HG03354 (cell line): ENCODE data around the gene TCF23.
"Not testable (repeated sequence)": the region's sequence is repeated elsewhere in the genome, so short reads cannot be mapped to it uniquely, and the experiment has no call there.

Experiments
- ATAC-seq: cut with Tn5 transposase; IDR thresholded peaks from one replicate; pipeline ENCODE4 v1.9.1; 2021; ENCODE audit warnings: mild to moderate bottlenecking; ENCODE audit not compliant: unreplicated experiment, poor library complexity, severe bottlenecking

Gene TCF23

DNA sequence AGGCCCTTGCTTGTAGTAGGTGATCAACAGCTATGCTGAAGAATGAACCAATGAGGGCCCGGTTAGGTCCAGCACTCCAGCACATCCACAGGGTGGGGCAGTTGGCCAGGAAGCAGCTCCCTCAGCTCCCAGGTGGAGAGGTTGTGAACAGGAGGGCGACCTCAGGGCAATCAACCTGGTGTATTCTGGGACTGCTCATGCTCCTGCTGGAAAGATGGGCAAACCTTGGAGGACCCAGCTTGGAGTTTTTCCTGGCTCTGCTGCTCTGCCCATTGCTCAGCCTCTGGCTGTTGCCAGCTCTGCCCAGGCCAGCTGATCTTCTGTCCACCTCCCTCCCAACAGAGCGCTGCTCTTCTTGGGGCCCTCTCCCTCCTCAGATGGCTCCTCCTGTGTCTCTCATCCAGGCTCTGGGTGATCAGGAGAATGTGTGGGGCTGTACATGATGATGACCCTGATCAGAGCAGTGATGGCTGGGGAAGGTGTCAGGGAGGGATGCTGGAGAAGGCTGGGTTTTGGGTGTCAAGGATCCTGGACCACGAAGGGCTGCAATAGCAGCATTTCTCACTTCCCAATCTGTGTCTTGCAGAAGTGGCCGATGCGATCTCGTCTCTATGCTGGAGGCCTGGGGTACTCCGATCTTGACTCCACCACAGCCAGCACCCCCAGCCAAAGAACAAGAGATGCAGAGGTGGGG, 3.4 kb downstream of the TCF23 start:
- ATAC-seq = no peak

DNA sequence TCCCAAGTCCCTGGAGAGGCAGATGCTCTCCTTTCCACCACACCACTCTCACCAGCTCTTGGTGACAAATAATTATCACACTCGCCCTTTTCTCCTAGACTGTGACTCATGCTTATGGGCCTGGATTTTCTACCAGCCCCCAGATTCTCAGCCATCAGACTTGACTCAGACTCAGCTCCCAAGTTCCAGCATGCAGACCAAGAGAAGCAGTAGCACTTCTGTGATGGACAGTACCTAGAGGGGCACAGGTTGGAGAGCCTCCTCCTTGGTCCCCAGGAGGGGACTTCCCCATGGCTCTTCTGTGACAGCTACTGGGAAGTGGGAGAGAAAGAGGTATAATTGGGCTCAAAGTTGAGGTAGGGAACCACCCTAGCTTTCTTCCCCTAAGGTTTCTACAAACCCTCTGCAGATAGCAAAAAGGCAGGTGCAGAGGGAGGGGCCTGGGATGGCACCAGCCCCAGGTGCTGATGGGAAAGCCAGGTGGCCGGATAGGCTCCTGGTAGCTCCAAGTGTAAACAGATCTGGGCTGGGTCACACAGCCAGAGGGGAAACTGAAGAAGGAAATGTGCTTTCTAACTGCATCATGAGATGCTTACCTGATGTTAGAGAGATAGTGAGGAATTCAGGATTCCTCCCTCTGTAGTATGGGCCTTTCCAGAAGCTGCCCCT, 4.1 kb downstream of the TCF23 start:
- ATAC-seq = no peak

DNA sequence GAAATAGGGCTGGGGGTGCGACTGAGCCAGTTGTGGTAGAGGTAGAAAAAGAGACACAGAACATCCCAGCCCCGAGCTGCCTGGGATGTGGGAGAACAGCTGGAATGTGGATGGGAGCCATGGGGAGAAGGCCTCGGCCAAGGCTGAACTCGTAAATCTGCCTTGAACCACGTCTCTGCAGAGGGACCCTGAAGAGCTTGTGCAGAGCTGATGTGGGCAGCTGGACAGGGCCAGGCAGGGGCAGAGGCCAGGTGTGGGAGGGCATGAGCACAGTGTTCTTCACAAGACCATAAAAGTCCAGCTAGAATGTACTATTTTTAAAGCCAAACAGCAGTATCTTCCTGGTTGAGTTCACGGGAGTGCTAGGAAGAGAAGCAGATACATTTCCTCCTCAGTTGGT, 5.7 kb downstream of the TCF23 start:
- ATAC-seq = no peak

GRCh38 chr2:27155069-27155520, 6.3 kb downstream of the TCF23 start:
- ATAC-seq = no peak

GRCh38 chr2:27158468-27158867, 9.7 kb downstream of the TCF23 start:
- no peak for ATAC-seq

DNA sequence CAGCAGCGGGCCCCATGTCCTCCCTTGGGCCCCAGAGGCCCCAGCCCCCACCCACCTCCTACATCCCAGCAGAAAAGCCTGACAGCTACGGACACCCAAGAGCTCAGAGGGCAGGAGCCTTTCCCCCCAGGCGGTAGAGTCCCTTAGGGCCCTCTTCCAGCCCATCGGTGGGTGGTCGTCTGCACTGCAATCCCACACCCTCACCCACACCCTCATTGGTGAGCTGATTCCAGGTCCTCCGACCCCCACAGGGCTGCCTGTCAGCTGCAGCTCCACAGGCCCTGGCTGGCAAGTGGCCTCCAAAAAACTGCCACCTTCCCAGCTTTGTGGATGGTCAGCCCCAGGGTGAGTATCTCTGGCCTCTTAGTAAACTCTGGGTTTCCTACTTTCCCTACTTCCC, 10.5 kb downstream of the TCF23 start:
- no peak for ATAC-seq

GRCh38 chr2:27160191-27160590, 11.4 kb downstream of the TCF23 start:
- ATAC-seq = no peak

- no peak for ATAC-seq
These were observed 13.6 kb downstream of the TCF23 start for GRCh38 chr2:27162151-27163121.

DNA sequence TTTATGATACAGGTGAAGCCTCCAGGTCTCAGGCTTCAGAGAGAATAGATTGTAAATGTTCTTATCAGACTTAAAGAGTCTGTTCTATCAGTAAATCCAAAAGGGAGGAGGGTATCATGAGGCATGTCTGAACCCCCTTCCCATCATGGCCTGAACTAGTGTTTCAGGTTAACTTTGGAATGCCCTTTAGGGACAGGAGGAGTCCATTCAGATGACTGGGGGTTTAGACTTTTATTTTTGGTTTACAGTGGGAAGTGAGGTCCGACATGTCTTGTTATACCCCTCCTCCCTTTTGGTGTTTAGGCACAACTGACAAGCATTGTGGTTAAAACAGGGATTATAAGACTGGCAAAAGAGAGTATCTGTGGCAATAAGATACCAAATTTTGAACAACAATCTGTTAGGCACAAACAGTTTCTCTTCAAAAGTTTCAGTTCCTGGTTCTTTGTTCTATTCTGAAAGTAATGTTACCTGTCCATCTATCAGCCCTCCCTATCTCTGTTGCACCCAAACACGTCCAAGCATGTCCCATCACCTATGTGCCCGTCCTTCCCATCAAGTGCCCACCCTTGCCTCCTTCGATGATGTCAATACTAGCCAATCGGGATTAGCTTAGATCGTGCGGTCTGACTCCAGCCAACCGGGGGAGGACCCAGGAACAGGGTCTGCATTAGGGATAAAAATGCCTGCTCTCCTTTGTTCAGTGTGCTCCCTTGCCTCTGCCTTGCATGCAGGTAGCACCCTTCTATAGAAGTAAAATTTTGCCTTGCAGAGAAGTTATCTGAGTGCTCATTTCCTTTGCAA, 16.4 kb downstream of the TCF23 start:
- ATAC-seq = no peak

DNA sequence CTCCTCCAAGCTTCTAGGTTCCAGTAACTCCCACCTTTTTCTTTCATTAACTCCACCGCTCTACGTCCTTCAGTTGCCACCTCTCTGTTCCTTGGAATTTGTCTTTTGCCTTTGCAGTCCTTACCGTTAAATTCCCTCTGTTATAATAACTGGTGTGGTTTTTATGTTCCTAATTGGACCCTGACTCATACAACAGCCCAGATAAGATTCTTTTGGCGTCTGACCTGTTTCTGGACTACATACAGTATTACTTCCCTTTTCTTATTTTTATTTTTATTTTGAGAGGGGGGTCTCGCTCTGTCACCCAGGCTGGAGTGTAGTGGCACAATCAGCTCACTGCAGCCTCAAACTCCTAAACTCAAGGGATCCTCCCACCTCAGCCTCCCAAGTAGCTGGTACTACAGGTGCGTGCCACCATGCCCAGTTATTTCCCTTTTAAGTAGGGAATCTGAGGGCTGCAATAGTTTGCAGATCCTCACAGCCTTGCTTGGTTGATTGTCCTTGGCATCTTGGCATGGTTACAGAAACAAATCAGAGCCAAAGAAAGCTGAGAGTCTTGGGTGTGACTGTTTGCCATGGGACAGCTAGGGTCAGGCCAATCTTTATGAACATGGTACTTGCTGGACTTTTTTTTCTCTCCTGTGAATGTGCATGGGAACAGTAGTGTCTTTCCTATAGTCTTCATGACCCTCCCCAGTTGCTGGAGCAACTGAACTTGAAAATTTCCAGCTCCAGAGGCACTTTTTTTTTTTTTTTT, 22.0 kb downstream of the TCF23 start:
- no peak for ATAC-seq

DNA sequence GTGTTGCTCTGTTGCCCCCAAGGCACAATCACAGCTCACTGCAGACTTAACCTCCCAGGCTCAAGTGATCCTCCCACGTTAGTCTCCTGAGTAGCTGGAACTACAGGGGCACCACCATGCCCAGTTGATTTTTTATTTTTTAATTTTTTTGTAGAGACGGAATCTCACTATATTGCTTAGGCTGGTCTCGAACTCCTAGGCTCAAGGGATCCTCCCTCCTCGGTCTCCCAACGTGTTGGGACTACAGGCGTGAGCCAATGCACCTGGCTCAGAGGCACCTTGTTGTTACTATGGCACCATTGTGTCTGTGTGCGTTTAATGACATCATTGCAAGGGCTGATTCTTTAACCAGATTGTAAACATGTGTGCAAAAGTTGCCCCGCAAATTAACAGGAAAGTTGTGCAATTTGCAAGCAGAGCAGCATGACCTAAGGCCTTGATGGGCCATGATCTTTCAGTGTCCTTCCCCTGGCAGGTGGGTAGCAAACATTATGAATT, 22.6 kb downstream of the TCF23 start:
- ATAC-seq = no peak

DNA sequence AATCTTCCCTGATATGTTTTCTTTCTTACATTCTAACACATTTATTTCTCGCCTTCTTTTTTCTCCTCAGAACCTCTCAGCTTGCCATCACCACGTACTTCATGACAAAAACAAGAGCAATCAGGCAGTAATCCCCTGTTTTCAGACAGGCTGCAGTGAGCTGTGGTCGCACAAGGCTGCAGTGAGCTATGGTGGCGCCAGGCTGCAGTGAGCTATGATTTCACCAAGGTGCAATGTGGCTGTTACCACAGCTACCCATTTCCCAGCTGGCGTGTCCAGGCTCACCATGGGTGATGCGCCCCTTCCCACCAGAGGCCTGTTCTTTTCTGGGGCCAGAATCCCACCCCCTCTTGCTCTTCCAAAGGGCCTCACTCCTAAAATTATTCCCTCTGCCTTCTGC, 25.8 kb downstream of the TCF23 start:
- ATAC-seq = no peak

- no peak for ATAC-seq
These were observed 26.5 kb downstream of the TCF23 start for GRCh38 chr2:27175330-27175729.

GRCh38 chr2:27175781-27176180, 27.0 kb downstream of the TCF23 start:
- not testable (repeated sequence) for ATAC-seq

GRCh38 chr2:27177441-27178351, 28.9 kb downstream of the TCF23 start:
- ATAC-seq = no peak

- no peak for ATAC-seq
These were observed 29.7 kb downstream of the TCF23 start for GRCh38 chr2:27178469-27178868.

DNA sequence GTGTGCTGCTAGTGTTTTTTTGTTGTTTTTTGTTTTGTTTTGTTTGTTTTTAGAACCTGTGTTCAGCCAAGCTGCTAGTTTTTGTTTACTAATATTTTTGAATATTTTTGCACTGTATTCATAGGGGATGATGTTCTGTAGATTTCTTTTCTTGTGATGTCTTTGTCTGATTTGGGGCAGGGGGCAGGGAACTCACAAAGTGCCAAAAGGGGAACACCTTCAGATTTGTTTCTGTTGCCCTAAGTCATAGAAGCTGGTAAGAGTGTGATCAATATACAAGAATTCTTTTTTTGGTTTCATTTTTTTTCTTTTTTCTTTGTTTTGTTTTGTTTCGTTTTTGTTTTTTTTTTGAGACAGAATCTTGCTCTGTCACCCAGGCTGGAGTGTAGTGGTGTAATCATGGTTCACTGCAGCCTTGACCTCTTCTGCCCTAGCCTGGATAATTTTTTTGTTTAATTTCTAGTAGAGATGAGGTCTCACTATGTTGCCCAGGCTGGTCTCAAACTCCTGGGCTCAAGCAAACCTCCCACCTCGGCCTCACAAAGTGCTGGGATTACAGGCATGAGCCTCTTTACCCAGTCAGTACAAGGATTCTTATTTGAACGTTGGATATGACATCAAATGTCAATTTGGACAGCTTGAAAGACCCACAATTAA, 30.7 kb downstream of the TCF23 start:
- no peak for ATAC-seq
